Gastroesophageal sphincter (tissue), 3 donors: ENCODE data around the gene TLE7.

ENCODE experiments used
- CTCF ChIP-seq, 4 experiments: fragments of 200-600 bp in 2 of 4; fragments of 450-650 bp in 2 of 4; sonication (generic) in 1 of 4; IDR thresholded peaks; one replicate each; pipeline ENCODE4 v1.5.1; 2017 to 2019; ENCODE audit warnings: antibody characterized with exemption in 4 of 4, mild to moderate bottlenecking in 2 of 4, moderate library complexity in 2 of 4
- POLR2A ChIP-seq, 2 donors: fragments of 450-650 bp; IDR thresholded peaks; one replicate each; pipeline ENCODE4 v1.6.1; 2017; ENCODE audit warnings: antibody characterized with exemption in 2 of 2, mild to moderate bottlenecking in 2 of 2, moderate library complexity in 1 of 2

GRCh38 chr16:71473891-71474290 lies 32.0 kb upstream of the TLE7 start:
- TF ChIP-seq CTCF (IDR thresholded peaks at IDR 0.05) (no peak), POLR2A (IDR thresholded peaks at IDR 0.05) (no peak)
